CD14-positive monocyte (primary cell): ENCODE data around the gene SLC35A5. TPM values are rescaled to one million over a fixed set of nuclear protein-coding genes. Genes with fewer than 3 reads are reported as not detected.

Experiments used
- DNase-seq, 3 donors: peaks; one replicate each; pipeline ENCODE4 v3.0.0-alpha.2; 2011 to 2022
- H2AFZ ChIP-seq: 2 replicates; pipeline ENCODE4 v1.6.0; 2012; ENCODE audit warnings: mild to moderate bottlenecking, low read depth, low read length, inconsistent platforms; ENCODE audit not compliant: insufficient read depth, poor library complexity, severe bottlenecking
- H3K27ac ChIP-seq, 2 donors: 1 replicate in 1 of 2; 2 replicates in 1 of 2; pipeline ENCODE4 v1.5.1; 2012 to 2013; ENCODE audit warnings: low read length in 2 of 2, control low read depth in 1 of 2, inconsistent platforms in 1 of 2, low read depth in 1 of 2, mild to moderate bottlenecking in 1 of 2
- H3K27me3 ChIP-seq, 2 donors: one replicate each; pipeline versions ENCODE4 v1.6.0 to v1.6.1; 2011 to 2013; ENCODE audit warnings: low read length in 2 of 2; ENCODE audit not compliant: control insufficient read depth in 2 of 2, insufficient read depth in 2 of 2
- H3K36me3 ChIP-seq, 2 donors: replicated peaks in 1 of 2; 1 replicate in 1 of 2; 2 replicates in 1 of 2; pipeline versions ENCODE4 v1.5.1 to v1.6.1; 2012 to 2013; ENCODE audit warnings: low read length in 2 of 2, control low read depth in 1 of 2, inconsistent platforms in 1 of 2, mild to moderate bottlenecking in 1 of 2; ENCODE audit not compliant: insufficient read depth in 2 of 2, control insufficient read depth in 1 of 2
- H3K4me1 ChIP-seq, 2 donors: 1 replicate in 1 of 2; 2 replicates in 1 of 2; pipeline versions ENCODE4 v1.5.1 to v1.6.1; 2012 to 2013; ENCODE audit warnings: low read length in 2 of 2, control low read depth in 1 of 2, inconsistent platforms in 1 of 2, mild to moderate bottlenecking in 1 of 2, moderate library complexity in 1 of 2; ENCODE audit not compliant: insufficient read depth in 2 of 2, control insufficient read depth in 1 of 2
- H3K4me2 ChIP-seq: replicated peaks from 2 replicates; pipeline ENCODE3; 2012; ENCODE audit warnings: low read length, moderate library complexity, mild to moderate bottlenecking; ENCODE audit not compliant: poor library complexity, severe bottlenecking; ENCODE audit errors: extremely low read depth
- H3K4me3 ChIP-seq, 3 experiments: fragments of 200-600 bp in 1 of 3; sonication (generic) in 1 of 3; replicated peaks in 1 of 3; 1 replicate in 2 of 3; 2 replicates in 1 of 3; pipeline ENCODE4 v1.5.1; 2011 to 2013; ENCODE audit warnings: low read length in 3 of 3, mild to moderate bottlenecking in 3 of 3, control low read depth in 2 of 3, low read depth in 2 of 3, inconsistent platforms in 1 of 3, moderate library complexity in 1 of 3
- H3K79me2 ChIP-seq: 2 replicates; pipeline ENCODE4 v1.6.0; 2012; ENCODE audit warnings: mild to moderate bottlenecking, control low read depth, inconsistent platforms, low read length, moderate library complexity; ENCODE audit not compliant: insufficient read depth
- H3K9ac ChIP-seq: 2 replicates; pipeline ENCODE4 v1.6.0; 2017; ENCODE audit warnings: low read length, mild to moderate bottlenecking; ENCODE audit not compliant: insufficient read depth, poor library complexity, severe bottlenecking
- H3K9me3 ChIP-seq, 2 donors: replicated peaks in 1 of 2; 1 replicate in 1 of 2; 2 replicates in 1 of 2; pipeline versions ENCODE4 v1.5.1 to v1.6.1; 2012 to 2013; ENCODE audit warnings: low read length in 2 of 2, control low read depth in 1 of 2; ENCODE audit not compliant: control insufficient read depth in 1 of 2, insufficient read depth in 1 of 2
- H4K20me1 ChIP-seq: 2 replicates; pipeline ENCODE4 v1.6.0; 2012; ENCODE audit warnings: mild to moderate bottlenecking, low read length, control low read depth, moderate library complexity; ENCODE audit not compliant: insufficient read depth
- H3K27ac Mint-ChIP-seq, 7 donors: one replicate each; pipeline ENCODE4 v1.8.0; 2020; ENCODE audit warnings: mild to moderate bottlenecking in 7 of 7, mixed read lengths in 7 of 7, moderate library complexity in 6 of 7, inconsistent platforms in 2 of 7
- H3K27me3 Mint-ChIP-seq, 3 donors: one replicate each; pipeline ENCODE4 v1.8.0; 2021 to 2022; ENCODE audit warnings: low read depth in 3 of 3, mild to moderate bottlenecking in 3 of 3, mixed read lengths in 3 of 3, moderate library complexity in 3 of 3, inconsistent platforms in 1 of 3
- H3K36me3 Mint-ChIP-seq, 2 donors: one replicate each; pipeline ENCODE4 v1.8.0; 2020; ENCODE audit warnings: mixed read lengths in 2 of 2, inconsistent platforms in 1 of 2, mild to moderate bottlenecking in 1 of 2
- H3K4me1 Mint-ChIP-seq: one replicate; pipeline ENCODE4 v1.8.0; 2020; ENCODE audit warnings: mild to moderate bottlenecking, mixed read lengths
- H3K4me3 Mint-ChIP-seq, 2 donors: one replicate each; pipeline ENCODE4 v1.8.0; 2020; ENCODE audit warnings: mild to moderate bottlenecking in 2 of 2, mixed read lengths in 2 of 2, moderate library complexity in 1 of 2
- H3K9me3 Mint-ChIP-seq, 7 donors: one replicate each; pipeline ENCODE4 v1.8.0; 2020 to 2022; ENCODE audit warnings: mixed read lengths in 7 of 7, mild to moderate bottlenecking in 6 of 7, moderate library complexity in 6 of 7, inconsistent platforms in 2 of 7
- CTCF ChIP-seq: fragments of 200-600 bp; IDR thresholded peaks from one replicate; pipeline ENCODE4 v1.8.0; 2022; ENCODE audit warnings: antibody characterized with exemption, mild to moderate bottlenecking
- WGBS: methylation state at CpG from one replicate; pipeline ENCODE4 v1.1.5; 2013; ENCODE audit warnings: missing lambda C conversion rate; ENCODE audit not compliant: insufficient coverage; 5-methylcytosine and 5-hydroxymethylcytosine counted together
- intact Hi-C, 2 donors: fragments of 100-400 bp; cut with micrococcal nuclease; formaldehyde crosslinking; loops; one replicate each; pipeline versions ENCODE4 v1.15.0 to v1.15.1; 2023
- polyA plus RNA-seq, 3 donors: library from polyadenylated mRNA; depleted of rRNA in 1 of 3; unstranded in 2 of 3; stranded (reverse) in 1 of 3; fragments of 300-500 nt in 2 of 3; fragments of >200 nt in 1 of 3; fragmentation: Illumina TruSeq in 2 of 3; gene quantifications; 1 replicate in 2 of 3; 2 replicates in 1 of 3; pipeline ENCODE4 v1.2.3, GENCODE V29; 2012 to 2021

SLC35A5 gene
- polyA plus RNA-seq, 3 donors = 16.8 to 74.1 (median 61.3) TPM

GRCh38 chr3:112597945-112598344, 36.1 kb downstream of the SLC35A5 start:
- H3K4me2 ChIP-seq = no peak overlapping the region
- Mint-ChIP-seq H3K4me1 (peaks cover under 1% of the 10 kb centered on the region), H3K27me3 (peaks cover 0 to 3% (median 0%) of the 10 kb centered on the region in 3 donors), H3K27ac (no peak overlapping the region), H3K9me3 (peaks cover 0 to 2% (median 0%) of the 10 kb centered on the region in 7 donors), H3K36me3 (peaks cover 25 to 31% of the 10 kb centered on the region in 2 donors), H3K4me3 (no peak overlapping the region)
- peaks cover 8 to 22% of the 10 kb centered on the region in 2 donors for H3K36me3 ChIP-seq
- H3K9ac ChIP-seq = no peak overlapping the region
- no peak overlapping the region for H2AFZ ChIP-seq
- no peak overlapping the region for H3K4me3 ChIP-seq
- WGBS = no CpG with 5 or more reads among the region's 2 CpGs
- H3K4me1 ChIP-seq = no peaks in the 10 kb centered on the region
- DNase-seq = no peak
- intact Hi-C loops = no loop called here
- no peak for TF ChIP-seq CTCF
- no peaks in the 10 kb centered on the region for H4K20me1 ChIP-seq
- no peaks in the 10 kb centered on the region for H3K27me3 ChIP-seq
- H3K27ac ChIP-seq = no peak overlapping the region
- no peaks in the 10 kb centered on the region for H3K79me2 ChIP-seq
- H3K9me3 ChIP-seq = no peaks in the 10 kb centered on the region

GRCh38 chr3:112598731-112599130, 36.9 kb downstream of the SLC35A5 start:
- Histone ChIP-seq H4K20me1 (no peaks in the 10 kb centered on the region), H3K27me3 (no peaks in the 10 kb centered on the region), H3K27ac (no peak overlapping the region), H3K4me2 (no peak overlapping the region), H3K79me2 (no peaks in the 10 kb centered on the region), H3K9ac (no peak overlapping the region), H3K4me3 (no peak overlapping the region), H2AFZ (no peak overlapping the region), H3K4me1 (no peaks in the 10 kb centered on the region), H3K9me3 (no peaks in the 10 kb centered on the region), H3K36me3 (peaks cover 8 to 16% of the 10 kb centered on the region in 2 donors)
- intact Hi-C loops = no loop called here
- Mint-ChIP-seq H3K27me3 (peaks cover 0 to 3% (median 0%) of the 10 kb centered on the region in 3 donors), H3K27ac (peak overlapping the region in 2 of 7 donors; percentile 24 to 46), H3K36me3 (peaks cover 19 to 25% of the 10 kb centered on the region in 2 donors), H3K4me3 (no peak overlapping the region), H3K9me3 (peaks cover 0 to 2% (median 0%) of the 10 kb centered on the region in 7 donors), H3K4me1 (no peaks in the 10 kb centered on the region)
- DNase-seq = no peak
- no peak for TF ChIP-seq CTCF
